Nephron progenitor cell (in vitro differentiated cells): ENCODE data around the gene CNTNAP2.

Experiments
- DNase-seq: peaks from one replicate; pipeline ENCODE4 v3.0.0; 2021
- H3K27ac Mint-ChIP-seq: 2 replicates; pipeline ENCODE4 v1.8.0; 2021; ENCODE audit warnings: mild to moderate bottlenecking, moderate library complexity, mixed read lengths
- H3K27me3 Mint-ChIP-seq: 2 replicates; pipeline ENCODE4 v1.8.0; 2021; ENCODE audit warnings: mild to moderate bottlenecking, low read depth, mixed read lengths; ENCODE audit not compliant: poor library complexity
- H3K36me3 Mint-ChIP-seq: 2 replicates; pipeline ENCODE4 v1.8.0; 2021; ENCODE audit warnings: low read depth, mixed read lengths
- H3K4me1 Mint-ChIP-seq: 2 replicates; pipeline ENCODE4 v1.8.0; 2021; ENCODE audit warnings: mixed read lengths
- H3K4me3 Mint-ChIP-seq: 2 replicates; pipeline ENCODE4 v1.8.0; 2021; ENCODE audit warnings: mild to moderate bottlenecking, moderate library complexity, mixed read lengths
- H3K9me3 Mint-ChIP-seq: 2 replicates; pipeline ENCODE4 v1.8.0; 2021; ENCODE audit warnings: mild to moderate bottlenecking, moderate library complexity, mixed read lengths
- CTCF ChIP-seq: fragments of 200-600 bp; sonication (generic); IDR thresholded peaks from 2 replicates; pipeline ENCODE4 v1.5.0; 2021; ENCODE audit warnings: antibody characterized with exemption

The CNTNAP2 gene

GRCh38 chr7:147296201-147296600 is 1179.6 kb downstream of the CNTNAP2 start:
- TF ChIP-seq CTCF, result no peak

GRCh38 chr7:147296986-147297385 is 1180.4 kb downstream of the CNTNAP2 start:
- DNase-seq, result no peak
- Mint-ChIP-seq H3K27ac (no peak overlapping the region), H3K4me1 (no peaks in the 10 kb centered on the region), H3K27me3 (no peaks in the 10 kb centered on the region), H3K4me3 (no peak overlapping the region), H3K9me3 (no peaks in the 10 kb centered on the region), H3K36me3 (no peaks in the 10 kb centered on the region)
- TF ChIP-seq CTCF, result no peak

More at GRCh38 chr7:147296201-147296600, 1179.6 kb downstream of the CNTNAP2 start:
- Mint-ChIP-seq H3K36me3 (no peaks in the 10 kb centered on the region), H3K4me1 (no peaks in the 10 kb centered on the region), H3K27ac (no peak overlapping the region), H3K4me3 (no peak overlapping the region), H3K9me3 (no peaks in the 10 kb centered on the region), H3K27me3 (peaks cover 2% of the 10 kb centered on the region)
- DNase-seq, result no peak

- H3K4me1 Mint-ChIP-seq, result peaks cover under 1% of the 10 kb centered on the region
- DNase-seq, result no peak
- no peak for TF ChIP-seq CTCF
- H3K4me3 Mint-ChIP-seq, result no peak overlapping the region
- no peak overlapping the region for H3K27ac Mint-ChIP-seq
- no peaks in the 10 kb centered on the region for H3K36me3 Mint-ChIP-seq
- no peaks in the 10 kb centered on the region for H3K9me3 Mint-ChIP-seq
- no peaks in the 10 kb centered on the region for H3K27me3 Mint-ChIP-seq
Observed at GRCh38 chr7:147298611-147299043, 1182.0 kb downstream of the CNTNAP2 start.

GRCh38 chr7:147300293-147300692 is 1183.7 kb downstream of the CNTNAP2 start:
- no peak overlapping the region for H3K27ac Mint-ChIP-seq
- TF ChIP-seq CTCF, result no peak
- H3K9me3 Mint-ChIP-seq, result no peaks in the 10 kb centered on the region
- no peaks in the 10 kb centered on the region for H3K27me3 Mint-ChIP-seq
- peaks cover 5% of the 10 kb centered on the region for H3K4me1 Mint-ChIP-seq
- H3K36me3 Mint-ChIP-seq, result no peaks in the 10 kb centered on the region
- DNase-seq, result no peak
- H3K4me3 Mint-ChIP-seq, result no peak overlapping the region

- no peak overlapping the region for H3K27ac Mint-ChIP-seq
- H3K36me3 Mint-ChIP-seq, result no peaks in the 10 kb centered on the region
- no peak for TF ChIP-seq CTCF
- H3K4me1 Mint-ChIP-seq, result peaks cover 5% of the 10 kb centered on the region
- no peaks in the 10 kb centered on the region for H3K27me3 Mint-ChIP-seq
- no peak overlapping the region for H3K4me3 Mint-ChIP-seq
- H3K9me3 Mint-ChIP-seq, result no peaks in the 10 kb centered on the region
- no peak for DNase-seq
Observed at GRCh38 chr7:147304376-147304775, 1187.8 kb downstream of the CNTNAP2 start.

- Mint-ChIP-seq H3K4me1 (peaks cover 5% of the 10 kb centered on the region), H3K27me3 (no peaks in the 10 kb centered on the region), H3K36me3 (no peaks in the 10 kb centered on the region), H3K9me3 (no peaks in the 10 kb centered on the region), H3K27ac (no peak overlapping the region), H3K4me3 (no peak overlapping the region)
- no peak for TF ChIP-seq CTCF
- no peak for DNase-seq
Observed at GRCh38 chr7:147305827-147306226, 1189.2 kb downstream of the CNTNAP2 start.
